Measurements from ENCODE around the gene YIPF4. TPM values are rescaled to one million over a fixed set of nuclear protein-coding genes. Genes with fewer than 3 reads are reported as not detected.

Gene YIPF4
- total RNA-seq, 1 donor from 2014 or later = 52.3 TPM

DNA sequence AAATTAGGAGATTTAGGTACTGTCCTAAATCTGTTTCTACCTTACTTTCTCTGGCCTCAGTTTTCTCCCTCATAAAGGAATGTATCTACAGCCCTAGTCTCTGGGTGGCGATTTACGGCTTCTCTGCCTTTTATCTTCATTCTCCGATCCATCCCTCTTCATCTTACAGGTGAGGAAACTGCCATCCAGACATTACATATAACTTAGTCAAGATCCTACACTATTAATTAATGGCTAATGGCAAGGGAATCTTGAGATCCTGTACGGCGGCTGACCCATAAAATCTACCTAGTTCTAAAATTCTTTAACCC lies 386 bp upstream of the YIPF4 start:
- no peak for FAIRE-seq
- Mint-ChIP-seq H3K27me3 (ENCODE audit: low read depth, unreplicated experiment) (no peaks in the 10 kb centered on the region), H3K9me3 (ENCODE audit: unreplicated experiment) (no peaks in the 10 kb centered on the region), H3K4me1 (ENCODE audit: low read depth, unreplicated experiment) (peaks cover 3% of the 10 kb centered on the region), H3K4me3 (ENCODE audit: unreplicated experiment) (peak overlapping the region; percentile 97), H3K36me3 (ENCODE audit: low read depth, unreplicated experiment) (peaks cover 5% of the 10 kb centered on the region), H3K27ac (ENCODE audit: unreplicated experiment) (peak overlapping the region; percentile 94)
- peaks cover 5% of the 10 kb centered on the region for H3K27me3 ChIP-seq (ENCODE audit: insufficient read depth, low read length)
- H3K4me3 ChIP-seq (ENCODE audit: insufficient read depth, low read depth, low read length) = peak overlapping the region; percentile 85
- DNase-seq (ENCODE audit: low read depth) = no peak
- peak overlapping the region; percentile 88 for H2AFZ ChIP-seq (ENCODE audit: low read depth, low read length)
- peaks cover 10% of the 10 kb centered on the region for H4K20me1 ChIP-seq (ENCODE audit: insufficient read depth, low read length)
- peaks cover 46% of the 10 kb centered on the region for H3K79me2 ChIP-seq (ENCODE audit: insufficient read depth, low read length)
- H3K4me1 ChIP-seq (ENCODE audit: insufficient read depth, low read length) = peaks cover 5% of the 10 kb centered on the region
- no peak for TF ChIP-seq EZH2 (IDR thresholded peaks at IDR 0.05; ENCODE audit: insufficient read depth, low read length)
- TF ChIP-seq, protein P1, sequence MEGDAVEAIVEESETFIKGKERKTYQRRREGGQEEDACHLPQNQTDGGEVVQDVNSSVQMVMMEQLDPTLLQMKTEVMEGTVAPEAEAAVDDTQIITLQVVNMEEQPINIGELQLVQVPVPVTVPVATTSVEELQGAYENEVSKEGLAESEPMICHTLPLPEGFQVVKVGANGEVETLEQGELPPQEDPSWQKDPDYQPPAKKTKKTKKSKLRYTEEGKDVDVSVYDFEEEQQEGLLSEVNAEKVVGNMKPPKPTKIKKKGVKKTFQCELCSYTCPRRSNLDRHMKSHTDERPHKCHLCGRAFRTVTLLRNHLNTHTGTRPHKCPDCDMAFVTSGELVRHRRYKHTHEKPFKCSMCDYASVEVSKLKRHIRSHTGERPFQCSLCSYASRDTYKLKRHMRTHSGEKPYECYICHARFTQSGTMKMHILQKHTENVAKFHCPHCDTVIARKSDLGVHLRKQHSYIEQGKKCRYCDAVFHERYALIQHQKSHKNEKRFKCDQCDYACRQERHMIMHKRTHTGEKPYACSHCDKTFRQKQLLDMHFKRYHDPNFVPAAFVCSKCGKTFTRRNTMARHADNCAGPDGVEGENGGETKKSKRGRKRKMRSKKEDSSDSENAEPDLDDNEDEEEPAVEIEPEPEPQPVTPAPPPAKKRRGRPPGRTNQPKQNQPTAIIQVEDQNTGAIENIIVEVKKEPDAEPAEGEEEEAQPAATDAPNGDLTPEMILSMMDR (IDR thresholded peaks at IDR 0.05; ENCODE audit: insufficient read depth, low read depth, low read length) = no peak
- H3K9me3 ChIP-seq (ENCODE audit: insufficient read depth, low read depth, low read length) = no peaks in the 10 kb centered on the region
- H3K9ac ChIP-seq (ENCODE audit: low read length) = peak overlapping the region; percentile 99
- peak overlapping the region; percentile 92 for H3K4me2 ChIP-seq (ENCODE audit: low read length)
- H3K36me3 ChIP-seq (ENCODE audit: insufficient read depth, low read length) = no peaks in the 10 kb centered on the region
- H3K27ac ChIP-seq (ENCODE audit: low read depth, low read length) = peak overlapping the region; percentile 85

DNA sequence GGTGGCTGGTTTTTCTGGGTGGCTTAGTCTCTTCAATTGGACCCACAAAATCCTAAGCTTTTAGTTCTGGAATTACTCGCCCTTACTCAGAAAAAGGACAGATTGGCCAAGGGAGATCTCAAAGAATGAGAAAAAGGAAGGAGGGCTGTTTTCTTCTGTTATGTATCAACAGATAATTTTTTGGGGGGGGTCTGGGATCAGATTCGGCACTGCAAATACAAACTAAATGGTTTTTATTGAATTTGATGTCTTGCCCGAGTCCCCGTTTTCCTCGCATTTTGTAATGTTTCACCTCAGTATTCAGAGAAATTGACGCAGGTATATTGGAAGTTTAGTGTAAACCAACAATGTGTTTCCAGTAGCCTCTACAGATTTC lies 762 bp downstream of the YIPF4 start:
- H3K36me3 ChIP-seq (ENCODE audit: insufficient read depth, low read length) = no peaks in the 10 kb centered on the region
- peak overlapping the region; percentile 99 for H3K9ac ChIP-seq (ENCODE audit: low read length)
- TF ChIP-seq EZH2 (IDR thresholded peaks at IDR 0.05; ENCODE audit: insufficient read depth, low read length) = no peak
- TF ChIP-seq, protein P1 (IDR thresholded peaks at IDR 0.05; ENCODE audit: insufficient read depth, low read depth, low read length) = no peak
- no peak for FAIRE-seq
- H3K9me3 Mint-ChIP-seq (ENCODE audit: unreplicated experiment) = no peaks in the 10 kb centered on the region
- peak overlapping the region; percentile 92 for H3K4me2 ChIP-seq (ENCODE audit: low read length)
- no peak for DNase-seq (ENCODE audit: low read depth)
- H3K79me2 ChIP-seq (ENCODE audit: insufficient read depth, low read length) = peaks cover 55% of the 10 kb centered on the region
- H2AFZ ChIP-seq (ENCODE audit: low read depth, low read length) = peak overlapping the region; percentile 88
- H3K27me3 Mint-ChIP-seq (ENCODE audit: low read depth, unreplicated experiment) = no peaks in the 10 kb centered on the region
- peaks cover 6% of the 10 kb centered on the region for H3K36me3 Mint-ChIP-seq (ENCODE audit: low read depth, unreplicated experiment)
- H3K9me3 ChIP-seq (ENCODE audit: insufficient read depth, low read depth, low read length) = no peaks in the 10 kb centered on the region
- H4K20me1 ChIP-seq (ENCODE audit: insufficient read depth, low read length) = peaks cover 10% of the 10 kb centered on the region
- peak overlapping the region; percentile 97 for H3K4me3 Mint-ChIP-seq (ENCODE audit: unreplicated experiment)
- peak overlapping the region; percentile 85 for H3K4me3 ChIP-seq (ENCODE audit: insufficient read depth, low read depth, low read length)
- peak overlapping the region; percentile 85 for H3K27ac ChIP-seq (ENCODE audit: low read depth, low read length)
- H3K4me1 ChIP-seq (ENCODE audit: insufficient read depth, low read length) = peaks cover 5% of the 10 kb centered on the region
- peak overlapping the region; percentile 89 for H3K27ac Mint-ChIP-seq (ENCODE audit: unreplicated experiment)
- peaks cover 5% of the 10 kb centered on the region for H3K27me3 ChIP-seq (ENCODE audit: insufficient read depth, low read length)
- H3K4me1 Mint-ChIP-seq (ENCODE audit: low read depth, unreplicated experiment) = peaks cover 5% of the 10 kb centered on the region

DNA sequence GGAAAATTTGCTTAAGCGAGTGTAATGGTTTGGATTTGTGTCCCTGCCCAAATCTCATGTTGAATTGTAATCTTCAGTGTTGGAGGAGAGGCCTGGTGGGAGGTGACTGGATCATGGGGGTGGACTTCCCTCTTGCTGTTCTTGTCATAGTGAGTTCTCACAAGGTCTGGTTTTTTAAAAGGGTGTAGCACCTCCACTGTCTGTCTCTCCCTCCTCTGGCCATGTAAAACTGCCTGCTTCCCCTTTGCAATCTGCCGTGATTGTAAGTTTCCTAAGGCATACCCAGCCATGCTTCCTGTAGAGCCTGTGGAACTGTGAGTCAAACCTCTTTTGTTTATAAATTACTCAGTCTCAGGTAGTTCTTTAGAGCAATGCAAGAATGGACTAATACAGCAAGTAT lies 6.6 kb downstream of the YIPF4 start:
- Histone ChIP-seq H3K36me3 (ENCODE audit: insufficient read depth, low read length) (no peaks in the 10 kb centered on the region), H3K79me2 (ENCODE audit: insufficient read depth, low read length) (peaks cover 89% of the 10 kb centered on the region), H4K20me1 (ENCODE audit: insufficient read depth, low read length) (peaks cover 24% of the 10 kb centered on the region), H3K9me3 (ENCODE audit: insufficient read depth, low read depth, low read length) (no peaks in the 10 kb centered on the region), H3K4me1 (ENCODE audit: insufficient read depth, low read length) (peaks cover 8% of the 10 kb centered on the region), H3K9ac (ENCODE audit: low read length) (no peak overlapping the region), H3K27me3 (ENCODE audit: insufficient read depth, low read length) (no peaks in the 10 kb centered on the region), H3K4me3 (ENCODE audit: insufficient read depth, low read depth, low read length) (no peak overlapping the region), H2AFZ (ENCODE audit: low read depth, low read length) (no peak overlapping the region), H3K4me2 (ENCODE audit: low read length) (peak overlapping the region; percentile 14), H3K27ac (ENCODE audit: low read depth, low read length) (no peak overlapping the region)
- TF ChIP-seq, protein P1 (IDR thresholded peaks at IDR 0.05; ENCODE audit: insufficient read depth, low read depth, low read length) = no peak
- TF ChIP-seq EZH2 (IDR thresholded peaks at IDR 0.05; ENCODE audit: insufficient read depth, low read length) = no peak
- no peak for FAIRE-seq
- Mint-ChIP-seq H3K4me1 (ENCODE audit: low read depth, unreplicated experiment) (peaks cover 14% of the 10 kb centered on the region), H3K4me3 (ENCODE audit: unreplicated experiment) (no peak overlapping the region), H3K27me3 (ENCODE audit: low read depth, unreplicated experiment) (no peaks in the 10 kb centered on the region), H3K27ac (ENCODE audit: unreplicated experiment) (no peak overlapping the region), H3K9me3 (ENCODE audit: unreplicated experiment) (no peaks in the 10 kb centered on the region), H3K36me3 (ENCODE audit: low read depth, unreplicated experiment) (peaks cover 8% of the 10 kb centered on the region)
- DNase-seq (ENCODE audit: low read depth) = peak; percentile 34
